Left lung (tissue), 10 donors: ENCODE results near the gene OLA1. TPM values are rescaled to one million over a fixed set of nuclear protein-coding genes. Genes with fewer than 3 reads are reported as not detected.
A peak's percentile ranks its signal among the peaks of the same experiment; 100 is the strongest.

ENCODE experiments used
- ATAC-seq: fragments of 200-7000 bp; cut with Tn5 transposase; one replicate; pipeline ENCODE4 v1.9.1; 2020; ENCODE audit warnings: moderate library complexity
- DNase-seq, 4 donors: peaks; one replicate each; pipeline ENCODE4 v3.0.0-alpha.2; 2013 to 2020
- H3K27ac ChIP-seq, 2 donors: fragments of 200-600 bp; sonication (generic) in 1 of 2; one replicate each; pipeline versions ENCODE4 v1.5.0 to v1.8.0; 2020 to 2021
- H3K27me3 ChIP-seq, 2 donors: fragments of 200-600 bp; sonication (generic) in 1 of 2; one replicate each; pipeline versions ENCODE4 v1.5.0 to v1.8.0; 2020 to 2021
- H3K36me3 ChIP-seq, 2 donors: fragments of 200-600 bp; sonication (generic) in 1 of 2; one replicate each; pipeline versions ENCODE4 v1.5.0 to v1.8.0; 2020 to 2021
- H3K4me1 ChIP-seq, 2 donors: fragments of 200-600 bp; one replicate each; pipeline ENCODE4 v1.8.0; 2021
- H3K4me3 ChIP-seq, 2 donors: fragments of 200-600 bp; sonication (generic) in 1 of 2; one replicate each; pipeline versions ENCODE4 v1.5.0 to v1.8.0; 2020 to 2021; ENCODE audit warnings: mild to moderate bottlenecking in 1 of 2
- H3K9me3 ChIP-seq, 2 donors: fragments of 200-600 bp; sonication (generic) in 1 of 2; one replicate each; pipeline versions ENCODE4 v1.5.0 to v1.8.0; 2020 to 2021
- CTCF ChIP-seq, 2 donors: fragments of 200-600 bp; sonication (generic) in 1 of 2; IDR thresholded peaks; one replicate each; pipeline versions ENCODE4 v1.5.0 to v1.8.0; 2021; ENCODE audit warnings: antibody characterized with exemption in 2 of 2
- intact Hi-C, 2 donors: fragments of 100-400 bp; cut with DNase I; formaldehyde crosslinking; loops; one replicate each; pipeline versions ENCODE4 v1.11.2 to v1.14.2; 2022
- polyA plus RNA-seq, 6 donors: library from polyadenylated mRNA; unstranded; fragments of 120-200 nt; gene quantifications; one replicate each; pipeline ENCODE4 v1.2.1, GENCODE V29; 2013; ENCODE audit not compliant: insufficient read length in 6 of 6
- total RNA-seq, 2 donors: library from RNA; stranded (reverse); fragmentation: NEBNext Ultra II Directional; extraction: Animal tissue kit (Norgen Biotek cat#: 25700); gene quantifications; one replicate each; pipeline ENCODE4 v1.2.1, GENCODE V29; 2021
- donor health status: DM: no; HTN: yes; CAD: no.
- donor health status: DM: no; HTN: no; CAD: no.

Gene OLA1
- total and polyA plus RNA-seq, 8 donors: 66.3 to 130 (median 112) TPM

GRCh38 chr2:174063492-174064092, 184.7 kb downstream of the OLA1 start:
- intact Hi-C loops: no loop called here

GRCh38 chr2:174062934-174063333, 185.4 kb downstream of the OLA1 start:
- Histone ChIP-seq H3K4me3 (no peak overlapping the region), H3K4me1 (no peaks in the 10 kb centered on the region), H3K9me3 (peaks cover 0 to 5% of the 10 kb centered on the region in 2 donors), H3K27ac (no peak overlapping the region), H3K27me3 (no peaks in the 10 kb centered on the region), H3K36me3 (no peaks in the 10 kb centered on the region)
- intact Hi-C loops: no loop called here
- DNase-seq (no peak), ATAC-seq (no peak)
- no peak for TF ChIP-seq CTCF (IDR thresholded peaks at IDR 0.05)

More at GRCh38 chr2:174063492-174064092, 184.7 kb downstream of the OLA1 start:
- Histone ChIP-seq H3K27ac (no peak overlapping the region), H3K4me1 (no peaks in the 10 kb centered on the region), H3K4me3 (no peak overlapping the region), H3K27me3 (no peaks in the 10 kb centered on the region), H3K36me3 (no peaks in the 10 kb centered on the region), H3K9me3 (peaks cover 0 to 2% of the 10 kb centered on the region in 2 donors)
- no peak for DNase-seq
- TF ChIP-seq CTCF (IDR thresholded peaks at IDR 0.05): no peak
- no peak for ATAC-seq

GRCh38 chr2:174059884-174060244, 188.5 kb downstream of the OLA1 start:
- intact Hi-C loops: no loop called here
- ATAC-seq: no peak
- no peak for TF ChIP-seq CTCF (IDR thresholded peaks at IDR 0.05)
- Histone ChIP-seq H3K4me3 (no peak overlapping the region), H3K36me3 (no peaks in the 10 kb centered on the region), H3K27me3 (no peaks in the 10 kb centered on the region), H3K27ac (no peak overlapping the region), H3K9me3 (peaks cover 0 to 5% of the 10 kb centered on the region in 2 donors), H3K4me1 (no peaks in the 10 kb centered on the region)
- no peak for DNase-seq

- Histone ChIP-seq H3K27me3 (no peaks in the 10 kb centered on the region), H3K9me3 (peaks cover 0 to 5% of the 10 kb centered on the region in 2 donors), H3K4me3 (no peak overlapping the region), H3K36me3 (no peaks in the 10 kb centered on the region), H3K4me1 (no peaks in the 10 kb centered on the region), H3K27ac (no peak overlapping the region)
- TF ChIP-seq CTCF (IDR thresholded peaks at IDR 0.05): no peak
- intact Hi-C loops: no loop called here
- DNase-seq (no peak), ATAC-seq (peak; percentile 40)
These were observed 189.0 kb downstream of the OLA1 start for GRCh38 chr2:174059178-174059883.

- peaks cover 0 to 5% of the 10 kb centered on the region in 2 donors for H3K9me3 ChIP-seq
- H3K4me1 ChIP-seq: no peaks in the 10 kb centered on the region
- H3K4me3 ChIP-seq: no peak overlapping the region
- H3K27ac ChIP-seq: no peak overlapping the region
- ATAC-seq: no peak
- TF ChIP-seq CTCF (IDR thresholded peaks at IDR 0.05): no peak
- intact Hi-C loops: no loop called here
- no peak for DNase-seq
- H3K27me3 ChIP-seq: no peaks in the 10 kb centered on the region
- H3K36me3 ChIP-seq: no peaks in the 10 kb centered on the region
These were observed 189.9 kb downstream of the OLA1 start for GRCh38 chr2:174058456-174058855.
